Activated naive CD8-positive, alpha-beta T cell treated with anti-CD3 and anti-CD28 coated beads, Interleukin-2, amount 10 ng/mL, durations not matched to agents 7 days and 5 days (primary cell): ENCODE data around the gene SLC9C2. TPM values are rescaled to one million over a fixed set of nuclear protein-coding genes. Genes with fewer than 3 reads are reported as not detected.
"Not testable (repeated sequence)": the region's sequence is repeated elsewhere in the genome, so short reads cannot be mapped to it uniquely, and the experiment has no call there.

Experiments used
- ATAC-seq: fragments of 150-1000 bp; cut with Tn5 transposase; one replicate; pipeline ENCODE4 v1.10.0; 2021; ENCODE audit warnings: low read depth, moderate library complexity
- POLR2A ChIA-PET: fragments of 350-600 bp; sonication (Branson Sonifier 250); formaldehyde crosslinking; loops from one replicate; lab custom pipeline; 2021; ENCODE audit warnings: antibody characterized with exemption; lab: Charles Lee
- DNase-seq: peaks from one replicate; pipeline ENCODE4 v3.0.0; 2021
- H3K27ac Mint-ChIP-seq: one replicate; pipeline ENCODE4 v1.8.0; 2022; ENCODE audit warnings: mild to moderate bottlenecking, mixed read lengths
- H3K27me3 Mint-ChIP-seq: one replicate; pipeline ENCODE4 v1.8.0; 2022; ENCODE audit warnings: mild to moderate bottlenecking, moderate library complexity, mixed read lengths
- H3K36me3 Mint-ChIP-seq: one replicate; pipeline ENCODE4 v1.8.0; 2021; ENCODE audit warnings: mild to moderate bottlenecking, mixed read lengths
- H3K4me1 Mint-ChIP-seq: one replicate; pipeline ENCODE4 v1.8.0; 2021; ENCODE audit warnings: mixed read lengths
- H3K4me3 Mint-ChIP-seq: one replicate; pipeline ENCODE4 v1.8.0; 2022; ENCODE audit warnings: mild to moderate bottlenecking, moderate library complexity, mixed read lengths
- H3K9me3 Mint-ChIP-seq: one replicate; pipeline ENCODE4 v1.8.0; 2021; ENCODE audit warnings: mixed read lengths
- total RNA-seq, 2 experiments: library from RNA; stranded (reverse); gene quantifications; one replicate each; pipeline ENCODE4 v1.2.3, GENCODE V29; 2021

The SLC9C2 gene
- total RNA-seq, 2 experiments from 2014 or later = not detected

DNA sequence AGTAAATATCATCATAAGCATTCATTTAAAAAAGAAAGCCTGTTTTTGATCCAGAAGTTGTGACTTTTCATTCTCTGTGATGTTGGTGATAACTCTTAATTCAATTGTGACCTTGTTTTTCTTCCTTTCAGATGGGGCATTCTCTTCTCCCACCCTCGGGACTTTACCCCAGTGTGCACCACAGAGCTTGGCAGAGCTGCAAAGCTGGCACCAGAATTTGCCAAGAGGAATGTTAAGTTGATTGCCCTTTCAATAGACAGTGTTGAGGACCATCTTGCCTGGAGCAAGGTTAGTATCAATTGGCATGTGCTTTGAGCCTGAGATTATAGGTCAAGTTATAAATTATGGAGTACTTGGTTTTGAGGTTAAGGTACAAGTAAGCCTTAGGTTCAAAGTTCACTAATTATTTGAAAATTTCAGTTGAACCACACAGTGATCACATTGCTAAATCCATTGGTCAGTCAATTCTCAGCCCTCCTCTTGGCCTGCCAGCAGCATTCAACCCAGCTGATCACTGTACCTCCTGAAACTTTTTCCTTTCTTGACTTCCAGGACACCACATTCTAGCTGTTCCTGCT lies 121.6 kb downstream of the SLC9C2 start:
- H3K36me3 Mint-ChIP-seq = peaks cover 47% of the 10 kb centered on the region
- no peaks in the 10 kb centered on the region for H3K9me3 Mint-ChIP-seq
- H3K4me1 Mint-ChIP-seq = peaks cover 29% of the 10 kb centered on the region
- ATAC-seq (no peak), DNase-seq (no peak)
- H3K27me3 Mint-ChIP-seq = no peaks in the 10 kb centered on the region
- no peak overlapping the region for H3K4me3 Mint-ChIP-seq
- POLR2A ChIA-PET = no interaction called here
- H3K27ac Mint-ChIP-seq = no peak overlapping the region

DNA sequence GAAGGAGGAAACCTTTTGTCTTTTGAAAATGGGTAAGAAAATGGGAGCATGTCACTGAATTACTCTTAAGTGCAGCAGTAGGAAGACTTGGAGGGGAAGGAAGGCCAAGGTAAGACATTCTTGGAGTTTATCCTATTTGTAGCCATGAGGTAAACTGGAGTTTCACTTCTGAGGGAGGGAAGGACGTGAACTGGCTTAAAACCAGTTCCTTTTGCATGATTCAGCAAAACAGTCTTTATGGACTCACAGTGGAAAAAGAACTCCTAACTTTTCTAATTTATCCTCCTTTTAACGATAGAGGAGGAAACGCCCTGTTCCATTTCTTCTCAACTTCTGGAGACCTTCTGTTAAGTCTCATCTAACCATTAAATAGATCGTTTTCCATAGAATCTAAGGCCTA lies 123.2 kb downstream of the SLC9C2 start:
- ATAC-seq (no peak), DNase-seq (no peak)
- Mint-ChIP-seq H3K27me3 (no peaks in the 10 kb centered on the region), H3K36me3 (peaks cover 42% of the 10 kb centered on the region), H3K4me1 (peaks cover 42% of the 10 kb centered on the region), H3K4me3 (peak overlapping the region; percentile 6), H3K9me3 (no peaks in the 10 kb centered on the region), H3K27ac (no peak overlapping the region)
- POLR2A ChIA-PET = no interaction called here

DNA sequence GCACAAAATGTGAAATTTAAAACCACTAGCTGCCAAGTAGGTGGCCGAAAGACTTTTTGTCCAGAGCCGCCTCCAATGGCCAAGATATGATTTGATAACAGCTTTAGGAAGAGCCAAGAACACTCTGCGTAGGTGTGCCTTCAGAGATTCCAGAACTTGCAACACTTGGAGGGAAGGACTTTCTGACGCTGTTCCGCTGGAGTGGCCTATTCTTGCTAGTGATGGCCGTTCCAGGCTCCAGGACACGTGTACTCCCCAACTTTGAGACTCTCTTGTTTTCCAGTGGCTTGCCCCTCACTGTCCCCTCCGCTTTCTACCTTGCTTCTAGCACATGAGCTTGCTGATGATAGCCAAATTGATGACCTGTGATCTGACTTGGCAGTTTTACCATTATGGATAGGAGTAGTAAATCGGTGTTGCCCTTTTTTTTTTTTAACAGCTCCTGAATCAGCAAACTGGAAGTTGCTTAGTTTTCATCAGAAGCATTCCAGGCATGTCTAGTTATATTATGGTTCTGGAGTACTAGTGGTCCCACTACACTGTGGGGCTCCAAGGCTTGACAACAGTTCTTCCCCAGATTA lies 124.7 kb downstream of the SLC9C2 start:
- peaks cover 53% of the 10 kb centered on the region for H3K4me1 Mint-ChIP-seq
- H3K27me3 Mint-ChIP-seq = no peaks in the 10 kb centered on the region
- POLR2A ChIA-PET = interaction anchor here (0.9 to 4.4 kb wide), 12 partner anchors 9 to 390 kb away, joined by 3 to 27 read pairs (median 4); partner anchors contain the start of genes CENPL, DARS2, KLHL20 and ZBTB37
- ATAC-seq (no peak), DNase-seq (no peak)
- H3K36me3 Mint-ChIP-seq = peaks cover 48% of the 10 kb centered on the region
- H3K27ac Mint-ChIP-seq = peak overlapping the region; percentile 84
- H3K9me3 Mint-ChIP-seq = no peaks in the 10 kb centered on the region
- H3K4me3 Mint-ChIP-seq = peak overlapping the region; percentile 94

DNA sequence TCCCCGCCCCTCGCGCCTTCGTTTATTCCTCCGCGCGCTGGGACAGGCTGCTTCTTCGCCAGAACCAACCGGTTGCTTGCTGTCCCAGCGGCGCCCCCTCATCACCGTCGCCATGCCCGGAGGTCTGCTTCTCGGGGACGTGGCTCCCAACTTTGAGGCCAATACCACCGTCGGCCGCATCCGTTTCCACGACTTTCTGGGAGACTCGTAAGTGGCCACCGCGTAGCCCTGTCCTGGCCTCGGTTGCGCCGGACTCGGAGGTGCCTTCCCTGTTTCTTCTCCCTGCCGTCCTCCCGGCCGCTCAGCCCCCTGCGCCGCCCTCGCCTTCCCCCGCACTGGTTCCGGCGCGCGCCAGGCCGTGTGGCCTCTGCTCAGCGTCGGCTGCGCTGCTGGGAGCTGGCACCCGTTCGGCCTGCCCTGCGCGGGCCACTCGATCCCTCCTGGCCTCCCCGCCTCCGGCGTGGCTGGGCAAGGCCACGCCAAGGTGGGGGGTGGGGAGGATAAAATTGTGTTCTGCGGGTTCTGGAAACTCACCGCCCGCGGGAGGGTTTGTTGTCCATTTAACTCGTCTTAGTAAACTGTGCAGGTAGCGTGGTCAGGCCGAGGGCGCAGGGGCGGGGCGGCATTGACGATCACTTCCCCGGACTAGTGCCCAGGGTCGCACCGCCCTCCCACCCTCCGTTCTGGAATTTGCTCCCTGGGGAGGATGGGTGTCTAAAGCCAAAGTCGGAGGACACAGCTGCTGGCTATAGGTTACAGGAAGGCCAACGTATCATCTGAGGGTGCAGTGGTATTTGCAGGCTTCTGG lies 125.4 kb downstream of the SLC9C2 start, which contains the start of gene PRDX6:
PRDX6 (plus strand) TSS at position 50 of the 808 bp plus-strand sequence; CDS start at position 113, 63 bp downstream.
- H3K27ac Mint-ChIP-seq = peak within 1 kb of the TSS; percentile 94
- ATAC-seq (peak; percentile 67), DNase-seq (peak; percentile 81)
- peaks cover 54% of the 10 kb centered on the region for H3K4me1 Mint-ChIP-seq
- no peaks in the 10 kb centered on the region for H3K9me3 Mint-ChIP-seq
- peak within 1 kb of the TSS; percentile 94 for H3K4me3 Mint-ChIP-seq
- H3K27me3 Mint-ChIP-seq = no peaks in the 10 kb centered on the region
- POLR2A ChIA-PET = interaction anchor here (0.9 to 4.4 kb wide), 15 partner anchors 10 to 391 kb away, joined by 3 to 27 read pairs (median 5); partner anchors contain the start of genes CENPL, DARS2, GAS5 and KLHL20
- peaks cover 52% of the 10 kb centered on the region for H3K36me3 Mint-ChIP-seq

DNA sequence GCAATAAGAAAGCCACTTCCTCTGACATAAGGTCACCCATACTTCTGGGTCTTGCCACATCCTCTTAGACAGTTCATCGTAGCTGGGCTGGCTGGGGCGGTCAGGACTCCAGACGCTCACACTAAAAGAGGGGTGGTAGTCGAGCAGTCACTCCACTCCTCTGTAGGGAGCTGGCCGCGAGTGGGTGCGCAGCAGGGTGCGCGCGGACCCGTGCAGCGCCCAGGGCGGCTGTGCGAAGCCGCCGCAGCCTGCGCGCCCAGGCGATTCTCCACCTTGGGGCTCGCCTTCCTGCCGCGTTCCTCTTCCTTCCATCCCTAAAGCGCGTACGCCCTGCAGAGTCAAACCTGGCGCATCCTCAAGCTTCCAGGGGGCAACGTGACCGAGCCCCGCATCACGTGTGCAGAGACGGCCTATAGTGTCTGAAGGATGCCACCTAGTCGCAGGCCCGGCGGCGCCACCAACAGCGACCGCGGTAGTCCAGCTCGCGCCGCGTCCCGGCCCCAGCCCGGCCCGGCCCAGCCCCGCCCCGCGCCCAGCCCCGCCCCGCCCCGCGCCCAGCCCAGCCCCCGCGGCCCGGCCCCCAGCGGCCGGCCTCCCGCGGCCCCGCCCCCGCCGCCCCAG lies 126.1 kb downstream of the SLC9C2 start:
- peak; percentile 80 for DNase-seq
- peaks cover 50% of the 10 kb centered on the region for H3K4me1 Mint-ChIP-seq
- H3K27me3 Mint-ChIP-seq = no peaks in the 10 kb centered on the region
- peak overlapping the region; percentile 94 for H3K27ac Mint-ChIP-seq
- peaks cover 4% of the 10 kb centered on the region for H3K9me3 Mint-ChIP-seq
- peaks cover 52% of the 10 kb centered on the region for H3K36me3 Mint-ChIP-seq
- POLR2A ChIA-PET = interaction anchor here (0.5 to 4.4 kb wide), 16 partner anchors 22 to 1523 kb away, joined by 3 to 27 read pairs (median 4); partner anchors contain the start of genes CENPL, DARS2, GAS5 and KLHL20
- peak overlapping the region; percentile 94 for H3K4me3 Mint-ChIP-seq
- ATAC-seq = peak; percentile 82

DNA sequence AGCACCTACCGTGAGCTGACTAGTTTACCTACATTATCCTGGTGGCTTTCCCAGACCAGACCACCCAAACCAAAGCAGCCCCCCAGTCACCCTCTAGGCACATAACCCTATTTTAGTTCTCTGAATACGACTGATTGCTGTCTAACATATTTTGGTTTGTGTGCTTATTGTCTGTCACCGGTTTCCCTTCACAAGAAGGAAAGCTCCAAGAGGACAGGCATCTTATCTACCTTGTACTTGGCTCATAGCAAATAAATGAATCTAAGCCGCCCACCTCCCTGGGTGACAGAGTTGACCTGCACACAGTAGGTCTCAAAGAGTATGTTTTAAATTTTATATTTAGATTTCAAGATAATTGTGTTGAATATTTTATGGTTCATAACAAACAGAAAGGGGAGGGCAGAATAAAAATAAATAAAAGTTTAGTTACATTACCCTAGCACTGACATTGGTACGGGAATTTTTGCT lies 126.6 kb downstream of the SLC9C2 start:
- Mint-ChIP-seq H3K4me1 (peaks cover 48% of the 10 kb centered on the region), H3K4me3 (peak overlapping the region; percentile 92), H3K27me3 (no peaks in the 10 kb centered on the region), H3K27ac (peak overlapping the region; percentile 94), H3K9me3 (peaks cover 8% of the 10 kb centered on the region), H3K36me3 (peaks cover 51% of the 10 kb centered on the region)
- POLR2A ChIA-PET = interaction anchor here (0.5 to 4.4 kb wide), 13 partner anchors 21 to 1523 kb away, joined by 3 to 27 read pairs (median 7); partner anchors contain the start of genes CENPL, DARS2, GAS5 and KLHL20
- DNase-seq (no peak), ATAC-seq (no peak)

DNA sequence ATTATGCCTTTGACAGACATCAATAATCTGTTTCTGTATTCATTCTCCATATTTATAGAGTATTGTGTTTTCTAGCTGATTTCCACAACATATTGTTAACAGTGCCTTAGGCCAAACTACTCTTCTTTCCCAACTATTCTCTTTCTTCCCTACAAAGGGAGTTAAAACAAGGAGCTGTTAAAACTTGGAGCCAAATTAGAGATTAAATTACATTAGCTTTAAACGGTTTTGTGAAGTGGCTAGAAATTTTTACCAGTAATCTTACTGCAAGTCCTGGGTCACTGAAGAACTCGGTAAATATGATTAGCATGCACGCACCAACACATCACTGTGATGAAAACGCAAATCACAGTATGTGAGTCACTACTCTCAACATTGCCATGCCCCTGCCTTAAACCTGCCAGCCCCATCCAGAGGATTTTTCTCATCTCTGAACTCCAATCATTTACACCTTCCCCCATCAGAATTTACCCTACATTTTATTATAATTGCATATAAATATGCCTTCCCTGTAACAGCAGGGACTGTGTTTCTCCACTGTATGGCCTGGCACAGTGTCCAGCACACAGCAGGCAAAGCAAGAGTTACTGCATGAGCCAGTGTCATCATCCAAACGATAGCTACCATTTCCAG lies 127.2 kb downstream of the SLC9C2 start:
- POLR2A ChIA-PET = interaction anchor here (0.6 to 4.4 kb wide), 8 partner anchors 20 to 548 kb away, joined by 3 to 27 read pairs (median 11); partner anchors contain the start of genes CENPL, DARS2 and KLHL20
- ATAC-seq (no peak), DNase-seq (no peak)
- peaks cover 53% of the 10 kb centered on the region for H3K36me3 Mint-ChIP-seq
- peak overlapping the region; percentile 92 for H3K4me3 Mint-ChIP-seq
- peaks cover 12% of the 10 kb centered on the region for H3K9me3 Mint-ChIP-seq
- H3K27ac Mint-ChIP-seq = peak overlapping the region; percentile 52
- peaks cover 48% of the 10 kb centered on the region for H3K4me1 Mint-ChIP-seq
- no peaks in the 10 kb centered on the region for H3K27me3 Mint-ChIP-seq

DNA sequence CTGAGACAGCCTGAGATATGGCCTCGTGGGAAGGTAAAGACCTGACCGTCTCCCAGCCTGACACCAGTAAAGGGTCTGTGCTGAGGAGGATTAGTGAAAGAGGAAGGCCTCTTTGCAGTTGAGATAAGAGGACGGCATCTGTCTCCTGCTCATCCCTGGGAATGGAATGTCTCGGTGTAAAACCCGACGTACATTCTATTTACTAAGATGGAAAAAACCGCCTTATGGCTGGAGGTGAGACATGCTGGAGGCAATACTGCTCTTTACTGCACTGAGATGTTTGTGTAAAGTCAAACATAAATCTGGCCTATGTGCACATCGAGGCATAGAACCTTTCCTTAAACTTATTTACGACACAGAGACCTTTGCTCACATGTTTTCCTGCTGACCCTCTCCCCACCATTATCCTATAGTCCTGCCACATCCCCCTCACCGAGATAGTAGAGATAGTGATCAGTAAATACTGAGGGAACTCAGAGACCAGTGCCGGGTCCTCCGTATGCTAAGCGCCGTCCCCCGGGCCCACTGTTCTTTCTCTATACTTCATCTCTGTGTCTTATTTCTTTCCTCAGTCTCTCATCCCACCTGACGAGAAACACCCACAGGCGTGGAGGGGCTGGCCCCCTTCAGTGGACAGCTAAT lies 128.0 kb downstream of the SLC9C2 start:
- peaks cover 55% of the 10 kb centered on the region for H3K36me3 Mint-ChIP-seq
- not testable (repeated sequence) for H3K27me3 Mint-ChIP-seq, DNase-seq, H3K27ac Mint-ChIP-seq, ATAC-seq
- POLR2A ChIA-PET = interaction anchor here (4.4 kb wide), 1 partner anchor 240 kb away, joined by 27 read pairs; the partner anchor contains the start of gene KLHL20
- peaks cover 44% of the 10 kb centered on the region for H3K4me1 Mint-ChIP-seq
- peak overlapping the region; percentile 45 for H3K4me3 Mint-ChIP-seq
- H3K9me3 Mint-ChIP-seq = peaks cover 16% of the 10 kb centered on the region

DNA sequence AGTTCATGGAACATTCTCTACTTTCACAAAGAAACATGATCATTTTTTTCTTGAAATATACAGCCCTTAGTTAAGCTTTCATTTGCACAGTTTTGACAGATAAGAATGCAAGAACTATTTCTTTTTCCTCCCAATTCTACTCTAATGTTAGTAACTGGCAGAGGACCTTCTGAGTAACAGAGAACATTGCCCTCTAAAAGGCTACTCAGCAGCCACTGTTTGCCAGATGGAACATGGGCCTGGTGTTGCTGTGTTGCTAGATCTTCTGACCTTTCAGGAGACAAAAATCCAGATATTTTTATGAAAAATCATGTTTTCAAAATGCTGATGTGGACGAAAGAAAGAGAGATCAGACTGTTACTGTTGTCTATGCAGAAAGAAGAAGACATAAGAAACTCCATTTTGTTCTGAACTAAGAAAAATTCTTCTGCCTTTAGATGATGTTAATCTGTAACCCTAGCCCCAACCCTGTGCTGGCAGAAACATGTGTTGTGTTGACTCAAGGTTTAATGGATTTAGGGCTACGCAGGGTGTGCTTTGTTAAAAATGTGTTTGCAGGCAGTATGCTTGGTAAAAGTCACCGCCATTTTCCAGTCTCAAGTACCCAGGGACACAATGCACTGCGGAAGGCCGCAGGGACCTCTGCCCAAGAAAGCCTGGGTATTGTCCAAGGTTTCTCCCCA lies 128.6 kb downstream of the SLC9C2 start:
- H3K27ac Mint-ChIP-seq = no peak overlapping the region
- POLR2A ChIA-PET = no interaction called here
- H3K4me1 Mint-ChIP-seq = peaks cover 39% of the 10 kb centered on the region

DNA sequence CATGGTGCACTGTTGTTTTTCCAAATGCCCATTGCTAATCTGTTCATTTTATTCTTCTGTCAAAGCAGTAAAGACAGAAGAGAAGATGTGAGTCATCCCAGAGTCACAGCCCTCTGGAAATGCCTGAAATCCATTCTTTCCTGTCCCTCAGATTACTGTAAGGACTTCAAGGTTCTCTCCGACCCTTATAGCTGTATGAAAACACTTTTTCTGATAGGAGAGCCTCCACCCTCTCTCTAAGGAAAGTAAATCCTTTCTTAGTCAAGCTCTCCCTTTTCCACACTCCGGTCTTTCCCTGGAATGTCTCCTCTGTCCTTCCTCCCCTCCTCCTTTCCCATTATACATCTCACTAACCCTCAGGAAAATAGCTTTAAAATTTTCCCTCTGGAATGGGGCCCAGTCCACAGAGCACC lies 129.3 kb downstream of the SLC9C2 start:
- Mint-ChIP-seq H3K27ac (no peak overlapping the region), H3K27me3 (no peaks in the 10 kb centered on the region), H3K4me3 (peak overlapping the region; percentile 18), H3K4me1 (peaks cover 34% of the 10 kb centered on the region), H3K9me3 (peaks cover 21% of the 10 kb centered on the region), H3K36me3 (peaks cover 63% of the 10 kb centered on the region)
- POLR2A ChIA-PET = no interaction called here
- DNase-seq (no peak), ATAC-seq (no peak)

More for the DNA sequence above, 128.6 kb downstream of the SLC9C2 start:
- H3K4me3 Mint-ChIP-seq = peak overlapping the region; percentile 45
- DNase-seq (no peak), ATAC-seq (no peak)
- H3K36me3 Mint-ChIP-seq = peaks cover 57% of the 10 kb centered on the region
- H3K9me3 Mint-ChIP-seq = peaks cover 17% of the 10 kb centered on the region
- H3K27me3 Mint-ChIP-seq = no peaks in the 10 kb centered on the region

DNA sequence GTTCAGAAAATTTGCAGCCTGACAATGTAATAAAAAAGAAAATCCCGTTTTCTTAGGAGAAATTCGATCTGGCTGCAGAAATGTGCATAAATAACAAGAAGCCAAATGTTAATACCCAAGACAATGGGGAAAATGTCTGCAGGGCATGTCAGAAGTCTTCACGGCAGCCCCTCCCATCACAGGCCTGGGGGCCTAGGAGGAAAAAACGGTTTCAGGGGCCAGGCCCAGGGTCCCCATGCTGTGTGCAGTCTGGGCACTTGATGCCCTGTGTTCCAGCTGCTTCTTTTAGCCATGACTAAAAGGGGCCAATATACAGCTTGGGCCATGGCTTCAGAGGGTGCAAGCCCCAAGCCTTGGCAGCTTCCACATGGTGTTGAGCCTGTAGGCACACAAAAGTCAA lies 132.3 kb downstream of the SLC9C2 start:
- Mint-ChIP-seq H3K4me3 (no peak overlapping the region), H3K9me3 (peaks cover 31% of the 10 kb centered on the region), H3K27ac (no peak overlapping the region), H3K27me3 (no peaks in the 10 kb centered on the region), H3K36me3 (peaks cover 77% of the 10 kb centered on the region), H3K4me1 (peaks cover 20% of the 10 kb centered on the region)
- POLR2A ChIA-PET = no interaction called here
- no peak for DNase-seq
- no peak for ATAC-seq
